Measurements from ENCODE around the gene SYNJ2.

GRCh38 chr6:158131926-158132325 is 150.3 kb downstream of the SYNJ2 start:
- TF ChIP-seq, protein P1, sequence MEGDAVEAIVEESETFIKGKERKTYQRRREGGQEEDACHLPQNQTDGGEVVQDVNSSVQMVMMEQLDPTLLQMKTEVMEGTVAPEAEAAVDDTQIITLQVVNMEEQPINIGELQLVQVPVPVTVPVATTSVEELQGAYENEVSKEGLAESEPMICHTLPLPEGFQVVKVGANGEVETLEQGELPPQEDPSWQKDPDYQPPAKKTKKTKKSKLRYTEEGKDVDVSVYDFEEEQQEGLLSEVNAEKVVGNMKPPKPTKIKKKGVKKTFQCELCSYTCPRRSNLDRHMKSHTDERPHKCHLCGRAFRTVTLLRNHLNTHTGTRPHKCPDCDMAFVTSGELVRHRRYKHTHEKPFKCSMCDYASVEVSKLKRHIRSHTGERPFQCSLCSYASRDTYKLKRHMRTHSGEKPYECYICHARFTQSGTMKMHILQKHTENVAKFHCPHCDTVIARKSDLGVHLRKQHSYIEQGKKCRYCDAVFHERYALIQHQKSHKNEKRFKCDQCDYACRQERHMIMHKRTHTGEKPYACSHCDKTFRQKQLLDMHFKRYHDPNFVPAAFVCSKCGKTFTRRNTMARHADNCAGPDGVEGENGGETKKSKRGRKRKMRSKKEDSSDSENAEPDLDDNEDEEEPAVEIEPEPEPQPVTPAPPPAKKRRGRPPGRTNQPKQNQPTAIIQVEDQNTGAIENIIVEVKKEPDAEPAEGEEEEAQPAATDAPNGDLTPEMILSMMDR (IDR thresholded peaks at IDR 0.05), result no peak
- no peak for TF ChIP-seq POLR2A (IDR thresholded peaks at IDR 0.05)
